Naive B cell (primary cell): Measurements from ENCODE around the gene TMEM190. TPM values are rescaled to one million over a fixed set of nuclear protein-coding genes. Genes with fewer than 3 reads are reported as not detected.

ENCODE experiments used
- polyA plus RNA-seq, 6 donors: library from polyadenylated mRNA; unstranded; fragments of 300-500 nt; fragmentation: Illumina TruSeq; gene quantifications; one replicate each; pipeline ENCODE4 v1.2.3, GENCODE V29; 2021; ENCODE audit warnings: low read depth in 6 of 6

TMEM190 gene
- polyA plus RNA-seq, 6 donors from 2014 or later: not detected

Other genes with a start within 250 kb of the TMEM190 start
- not detected for gene TNNT1, start 227.6 kb upstream of the TMEM190 start, polyA plus RNA-seq
- gene TNNI3, start 219.1 kb upstream of the TMEM190 start, polyA plus RNA-seq: not detected
- gene DNAAF3, start 210.2 kb upstream of the TMEM190 start, polyA plus RNA-seq: not detected
- gene SYT5, start 196.5 kb upstream of the TMEM190 start, polyA plus RNA-seq: 1 to 10 TPM in 5 of 6 donors, under 1 TPM in 1; 0.92 to 2.6 (median 1.6) TPM
- gene PTPRH, start 167.3 kb upstream of the TMEM190 start, polyA plus RNA-seq: not detected
- gene TMEM86B, start 148.1 kb upstream of the TMEM190 start, polyA plus RNA-seq: 1 to 10 TPM in 2 of 6 donors, under 1 TPM in 2, not detected in 2; 0.25 to 1.5 (median 0.76) TPM
- 10 to 100 TPM; 21.4 to 81.1 (median 41.1) TPM for gene PPP6R1, start 117.8 kb upstream of the TMEM190 start, polyA plus RNA-seq
- gene HSPBP1, start 96.7 kb upstream of the TMEM190 start, polyA plus RNA-seq: 10 to 100 TPM; 22.6 to 40.0 (median 32.6) TPM
- gene BRSK1, start 92.8 kb upstream of the TMEM190 start, polyA plus RNA-seq: not detected
- not detected for gene TMEM150B, start 51.5 kb upstream of the TMEM190 start, polyA plus RNA-seq
- gene KMT5C, start 37.0 kb upstream of the TMEM190 start, polyA plus RNA-seq: 1 to 10 TPM in 4 of 6 donors, under 1 TPM in 1, not detected in 1; 0.83 to 2.4 (median 1.3) TPM
- gene COX6B2, start 22.1 kb upstream of the TMEM190 start, polyA plus RNA-seq: not detected
- not detected for gene GARIN5B, start 13.6 kb upstream of the TMEM190 start, polyA plus RNA-seq
- gene IL11, start 6.4 kb upstream of the TMEM190 start, polyA plus RNA-seq: not detected
- gene TMEM238, start 7.5 kb downstream of the TMEM190 start, polyA plus RNA-seq: under 1 TPM in 4 of 6 donors, not detected in 2; 0.29 to 0.90 (median 0.40) TPM
- gene RPL28, start 9.1 kb downstream of the TMEM190 start, polyA plus RNA-seq: 100 to 1,000 TPM; 229 to 734 (median 601) TPM
- 10 to 100 TPM; 18.8 to 41.3 (median 30.6) TPM for gene UBE2S, start 31.0 kb downstream of the TMEM190 start, polyA plus RNA-seq
- gene SHISA7, start 66.5 kb downstream of the TMEM190 start, polyA plus RNA-seq: not detected
- gene ISOC2, start 84.8 kb downstream of the TMEM190 start, polyA plus RNA-seq: 10 to 100 TPM; 21.8 to 57.9 (median 28.0) TPM
- not detected for gene C19orf85, start 87.9 kb downstream of the TMEM190 start, polyA plus RNA-seq
- gene ZNF628, start 99.8 kb downstream of the TMEM190 start, polyA plus RNA-seq: 1 to 10 TPM in 2 of 6 donors, under 1 TPM in 3, not detected in 1; 0.16 to 2.2 (median 0.94) TPM
- gene NAT14, start 108.4 kb downstream of the TMEM190 start, polyA plus RNA-seq: 1 to 10 TPM; 3.4 to 7.5 (median 4.8) TPM
- under 1 TPM in 4 of 6 donors, not detected in 2; 0.05 to 0.11 (median 0.09) TPM for gene SSC5D, start 111.6 kb downstream of the TMEM190 start, polyA plus RNA-seq
- gene SBK2, start 160.3 kb downstream of the TMEM190 start, polyA plus RNA-seq: not detected
- not detected for gene SBK3, start 168.7 kb downstream of the TMEM190 start, polyA plus RNA-seq
- under 1 TPM; 0.13 to 0.85 (median 0.40) TPM for gene ZNF579, start 204.0 kb downstream of the TMEM190 start, polyA plus RNA-seq
- 1 to 10 TPM; 2.3 to 5.2 (median 3.2) TPM for gene FIZ1, start 222.7 kb downstream of the TMEM190 start, polyA plus RNA-seq
- gene ZNF524, start 223.5 kb downstream of the TMEM190 start, polyA plus RNA-seq: 10 to 100 TPM; 25.1 to 42.1 (median 37.1) TPM
- gene ZNF865, start 228.8 kb downstream of the TMEM190 start, polyA plus RNA-seq: under 1 TPM in 4 of 6 donors, not detected in 2; 0.12 to 0.60 (median 0.18) TPM
- 1 to 10 TPM in 4 of 6 donors, under 1 TPM in 1, not detected in 1; 0.95 to 3.5 (median 2.7) TPM for gene ZNF784, start 247.7 kb downstream of the TMEM190 start, polyA plus RNA-seq